Activated CD4-positive, CD25-positive, alpha-beta regulatory T cell (primary cell): ENCODE measurements around the gene OR2S2.
"Not testable (repeated sequence)": the region's sequence is repeated elsewhere in the genome, so short reads cannot be mapped to it uniquely, and the experiment has no call there.

Experiments used
- DNase-seq, 4 experiments: peaks; one replicate each; lab custom pipeline; 2025; lab: John Stamatoyannopoulos, UW

Gene OR2S2

GRCh38 chr9:35933550-35934067 is 24.3 kb downstream of the OR2S2 start:
- no peak for DNase-seq

GRCh38 chr9:35932735-35933134 is 25.2 kb downstream of the OR2S2 start:
- DNase-seq: no peak

- DNase-seq: no peak
Measured at GRCh38 chr9:35930989-35931388, 27.0 kb downstream of the OR2S2 start.

DNA sequence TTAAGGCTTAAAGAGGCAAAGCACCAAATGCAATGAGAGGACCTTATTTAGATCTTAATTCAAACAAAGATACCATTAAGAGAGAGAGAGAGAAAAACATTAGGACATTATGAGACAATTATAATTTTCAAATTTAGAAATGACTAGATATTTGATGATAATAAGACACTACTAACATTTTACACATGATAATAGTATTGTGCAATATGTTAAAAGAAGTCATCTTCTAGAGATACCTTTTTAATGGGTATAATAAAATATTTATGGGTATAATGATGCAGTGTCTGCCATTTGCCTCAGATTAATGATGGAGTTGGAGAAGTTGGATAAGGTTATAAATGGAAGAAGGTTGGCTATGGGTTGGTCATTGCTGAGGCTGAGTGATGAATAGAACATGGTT is 27.4 kb downstream of the OR2S2 start:
- DNase-seq: no peak

- no peak for DNase-seq
Measured at GRCh38 chr9:35929453-35929718, 28.6 kb downstream of the OR2S2 start.

GRCh38 chr9:35928591-35929452 is 29.1 kb downstream of the OR2S2 start:
- DNase-seq: no peak

- no peak for DNase-seq
Measured at GRCh38 chr9:35923927-35924763, 33.8 kb downstream of the OR2S2 start.

GRCh38 chr9:35923598-35923926 is 34.4 kb downstream of the OR2S2 start:
- DNase-seq: no peak

- DNase-seq: no peak
Measured at GRCh38 chr9:35920051-35920620, 37.8 kb downstream of the OR2S2 start.

DNA sequence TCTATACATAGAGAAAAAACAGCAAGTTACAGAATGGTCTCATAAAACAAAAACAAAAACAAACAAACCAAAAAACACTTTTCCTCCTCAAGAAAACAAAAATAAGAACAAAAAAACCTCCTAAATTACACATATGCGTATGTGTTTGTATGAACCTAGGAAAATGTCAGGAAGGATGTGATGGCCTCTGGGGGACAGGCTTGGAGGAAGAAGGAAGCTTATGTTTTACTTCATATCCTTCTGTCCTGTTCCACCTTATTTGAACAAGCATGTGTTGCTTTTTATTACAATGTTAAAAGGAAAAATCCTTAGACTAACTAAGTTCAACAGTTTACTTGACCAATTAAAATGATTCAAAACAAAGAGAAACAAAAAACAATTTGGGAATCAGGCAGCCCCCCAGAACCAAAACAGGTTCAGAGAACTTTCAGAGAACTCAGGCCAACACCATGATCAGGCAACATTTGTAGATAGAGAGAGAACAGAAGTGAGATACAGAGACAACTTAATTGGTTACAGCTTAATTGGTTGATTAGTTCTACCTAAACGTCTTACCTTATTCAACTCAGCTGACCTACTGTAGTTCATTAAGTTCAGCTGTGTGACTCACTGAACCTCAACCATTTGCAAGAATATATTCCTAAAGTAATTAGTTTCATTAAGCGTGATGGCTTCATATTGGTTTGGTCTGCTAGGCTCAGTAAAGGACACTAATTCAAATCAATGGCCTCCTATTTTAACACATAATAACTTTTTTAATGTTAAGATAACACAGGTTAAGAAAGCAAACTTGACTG is 38.5 kb downstream of the OR2S2 start:
- DNase-seq: no peak

DNA sequence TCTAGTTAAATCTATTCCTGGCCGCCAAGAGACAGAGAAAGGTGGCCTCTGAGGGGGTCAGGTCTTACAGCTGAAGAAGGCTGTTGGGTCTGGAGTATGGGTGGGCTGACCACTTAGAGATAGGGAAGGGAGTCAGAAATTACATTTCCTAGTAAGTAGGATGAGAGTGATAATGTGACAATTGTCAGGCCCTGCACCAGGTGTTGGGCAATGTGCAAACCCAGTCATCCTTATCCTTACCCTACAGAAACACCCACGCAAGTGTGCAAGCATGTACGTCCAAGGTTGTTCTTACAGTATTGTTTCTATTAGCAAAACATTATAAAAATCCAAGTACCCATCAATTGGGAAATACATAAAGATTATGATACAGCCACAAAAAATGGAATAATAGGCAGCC is 39.2 kb downstream of the OR2S2 start:
- no peak for DNase-seq

- no peak for DNase-seq
Measured at GRCh38 chr9:35917261-35917660, 40.7 kb downstream of the OR2S2 start.

DNA sequence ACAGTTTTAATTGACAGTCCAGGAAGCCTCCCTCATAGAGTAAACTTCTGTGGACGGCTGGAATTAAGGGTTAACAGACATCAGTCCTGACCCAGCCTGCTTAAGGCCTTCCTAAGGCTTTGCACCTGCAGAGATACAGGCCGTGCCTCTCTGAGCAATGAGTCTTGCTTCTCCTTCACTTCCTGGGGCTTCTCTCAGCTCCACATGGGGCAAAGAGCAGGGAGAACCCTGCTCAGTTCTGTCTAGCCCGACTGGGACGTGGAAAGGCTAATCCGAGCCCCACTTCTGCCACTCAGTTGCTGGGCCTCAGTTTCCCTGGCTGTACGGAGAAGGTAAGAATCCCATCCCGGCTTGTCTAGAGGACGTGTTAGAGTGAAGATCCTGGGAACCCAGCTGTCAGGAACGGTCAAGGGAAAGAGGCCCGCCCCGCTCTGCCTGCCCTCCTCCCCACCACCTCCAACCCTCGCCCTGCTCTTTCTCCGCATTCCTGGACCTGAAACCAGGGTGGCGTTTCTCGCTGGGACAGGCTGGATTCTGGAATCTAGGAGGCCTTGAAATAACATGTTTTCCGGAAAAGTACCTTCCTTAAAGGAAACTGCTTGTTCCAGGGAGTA is 42.2 kb downstream of the OR2S2 start:
- no peak for DNase-seq

GRCh38 chr9:35914301-35914807 is 43.6 kb downstream of the OR2S2 start:
- no peak for DNase-seq

GRCh38 chr9:35913429-35913828 is 44.5 kb downstream of the OR2S2 start:
- DNase-seq: not testable (repeated sequence)

- no peak for DNase-seq
Measured at GRCh38 chr9:35912791-35913400, 45.1 kb downstream of the OR2S2 start.

DNA sequence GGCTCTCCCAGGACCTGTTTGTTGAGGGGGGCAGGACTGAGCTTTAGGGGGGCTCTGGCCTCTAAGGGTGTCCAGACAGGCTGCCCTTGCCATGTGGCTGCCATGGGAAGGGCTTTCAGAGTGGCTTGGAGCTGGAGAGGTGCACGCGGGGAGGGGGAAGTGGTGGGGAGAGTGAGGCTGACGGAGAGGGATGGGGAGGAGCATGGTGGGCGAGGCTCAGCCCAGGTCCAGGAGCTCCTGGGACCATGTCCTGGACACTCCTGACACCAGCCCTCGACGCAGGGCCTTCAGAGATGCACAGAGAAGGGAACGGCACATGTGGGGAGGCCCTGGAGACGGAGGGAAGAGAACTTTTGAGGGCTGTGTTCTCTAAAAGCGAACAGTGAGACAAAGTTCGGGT is 46.3 kb downstream of the OR2S2 start:
- DNase-seq: no peak

DNA sequence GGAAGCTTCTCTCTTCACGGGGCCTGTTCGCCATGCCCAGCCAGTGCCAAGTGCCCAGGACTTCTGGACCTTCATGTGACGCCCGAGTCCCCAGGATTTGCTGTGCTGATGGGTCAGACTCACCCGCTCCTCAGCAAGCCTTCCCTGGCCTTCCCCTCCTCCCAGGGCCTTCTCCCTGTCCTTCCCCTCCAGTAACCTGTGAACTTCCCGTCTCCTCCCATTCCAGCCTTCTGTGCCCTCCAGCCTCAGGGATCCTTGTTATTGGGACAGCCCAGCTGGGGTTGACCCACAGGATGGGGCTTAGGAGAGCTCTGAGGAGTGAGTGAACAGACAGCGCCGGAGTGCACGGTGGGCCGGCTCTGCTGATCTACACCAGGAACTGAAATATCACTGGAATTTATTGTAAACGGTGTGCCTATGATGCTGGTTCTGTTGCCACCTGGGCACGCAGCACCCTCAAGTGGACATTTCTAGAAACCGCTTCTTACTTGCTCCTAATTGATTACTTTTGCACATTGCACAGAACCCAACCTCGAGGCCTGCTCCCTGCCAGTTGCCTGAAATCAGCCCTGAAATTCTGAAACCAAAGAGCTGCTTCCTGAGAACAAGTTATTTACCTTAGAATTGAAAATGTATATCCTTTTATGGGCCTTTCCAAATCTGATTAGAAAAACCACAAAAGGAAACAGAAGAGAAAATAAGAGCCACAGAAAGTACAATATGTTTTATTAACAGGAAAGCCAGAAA is 47.2 kb downstream of the OR2S2 start:
- no peak for DNase-seq

DNA sequence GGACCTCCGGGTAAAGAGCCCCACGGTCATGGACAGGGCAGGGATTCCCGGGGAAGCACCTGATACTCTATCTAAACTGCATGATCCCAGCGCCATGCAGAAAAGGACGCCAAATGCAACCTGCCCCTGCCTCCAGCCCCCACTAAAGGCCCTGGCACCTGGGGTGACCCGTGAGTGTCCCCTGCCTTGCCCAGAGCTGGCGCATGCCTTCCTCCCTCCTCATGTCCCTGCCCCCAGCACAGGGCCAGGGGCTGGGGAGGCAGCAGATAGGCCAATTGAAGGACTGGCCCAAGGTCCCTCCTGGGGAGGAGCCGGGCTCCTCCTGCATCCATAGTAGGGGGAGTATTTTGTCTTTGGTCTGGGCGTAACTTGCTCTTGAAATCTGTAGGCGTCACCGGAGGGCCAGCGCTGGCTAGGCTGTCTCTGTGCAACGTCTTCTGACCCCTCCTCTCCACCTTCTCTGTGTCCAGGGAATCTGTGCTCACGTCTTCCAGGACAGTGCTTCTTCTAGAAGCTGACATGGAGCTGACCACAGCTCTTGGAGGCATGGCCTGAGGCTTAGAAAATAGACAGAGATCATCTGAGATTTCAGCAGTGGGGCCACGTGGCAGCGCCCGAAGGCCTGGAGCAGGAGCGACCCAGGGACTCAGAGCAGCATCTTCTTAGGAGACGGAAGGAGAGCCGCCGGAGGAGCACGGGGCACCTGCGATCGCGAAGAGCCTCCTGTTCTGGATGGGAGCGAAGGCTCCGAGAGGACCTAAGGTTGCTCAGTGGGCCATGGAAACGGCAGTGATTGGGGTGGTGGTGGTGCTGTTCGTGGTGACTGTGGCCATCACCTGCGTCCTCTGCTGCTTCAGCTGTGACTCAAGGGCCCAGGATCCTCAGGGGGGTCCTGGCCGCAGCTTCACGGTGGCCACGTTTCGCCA is 48.0 kb downstream of the OR2S2 start:
- DNase-seq: no peak
